GM21528 (cell line): Measurements from ENCODE around the gene MVB12A.
A peak's percentile ranks its signal among the peaks of the same experiment; 100 is the strongest.

Source experiments
- ATAC-seq: cut with Tn5 transposase; IDR thresholded peaks from one replicate; pipeline ENCODE4 v1.9.1; 2021; ENCODE audit warnings: mild to moderate bottlenecking, moderate library complexity; ENCODE audit not compliant: unreplicated experiment, low FRiP score

MVB12A gene

GRCh38 chr19:17404621-17405249 is 15.1 kb upstream of the MVB12A start:
- ATAC-seq: no peak

- ATAC-seq: peak; percentile 74
Measured at GRCh38 chr19:17405250-17406045, 14.4 kb upstream of the MVB12A start, which contains the start of gene BST2. BST2 (minus strand) TSS chr19:17405630; CDS start chr19:17405575, 55 bp downstream.

- ATAC-seq: no peak
Measured at GRCh38 chr19:17406046-17406886, 13.6 kb upstream of the MVB12A start.

DNA sequence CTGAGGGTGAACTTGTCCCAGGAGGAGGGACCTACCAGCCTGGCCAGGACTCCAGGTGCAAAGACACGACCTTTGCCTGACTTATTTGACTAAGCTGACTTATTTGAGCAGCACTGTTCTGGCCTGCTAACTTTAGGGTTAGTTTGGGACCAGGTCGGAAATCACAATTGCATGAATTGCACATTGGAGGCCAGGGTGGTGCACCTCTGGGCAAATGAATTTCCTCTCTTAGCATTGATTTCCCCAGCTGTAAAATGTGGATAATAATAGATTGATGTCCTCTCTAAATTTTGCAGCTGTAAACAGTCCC is 13.0 kb upstream of the MVB12A start:
- ATAC-seq: no peak

DNA sequence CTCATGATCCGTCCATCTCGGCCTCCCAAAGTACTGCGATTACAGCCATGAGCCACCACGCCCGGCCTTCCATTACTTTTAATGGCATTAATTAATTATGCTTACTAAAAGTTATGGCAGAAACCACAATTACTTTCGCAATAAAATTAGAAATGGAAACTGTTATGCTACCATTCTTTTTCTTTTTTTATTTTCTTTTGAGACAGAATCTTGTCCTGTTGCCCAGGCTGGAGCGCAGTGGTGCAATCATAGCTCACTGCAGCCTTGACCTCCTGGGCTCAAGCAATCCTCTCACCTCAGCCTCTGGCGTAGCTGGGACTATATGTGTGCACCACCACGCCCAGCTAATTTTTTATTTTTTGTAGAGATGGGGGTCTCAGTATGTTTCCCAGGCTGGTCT is 9.9 kb upstream of the MVB12A start:
- ATAC-seq: no peak

DNA sequence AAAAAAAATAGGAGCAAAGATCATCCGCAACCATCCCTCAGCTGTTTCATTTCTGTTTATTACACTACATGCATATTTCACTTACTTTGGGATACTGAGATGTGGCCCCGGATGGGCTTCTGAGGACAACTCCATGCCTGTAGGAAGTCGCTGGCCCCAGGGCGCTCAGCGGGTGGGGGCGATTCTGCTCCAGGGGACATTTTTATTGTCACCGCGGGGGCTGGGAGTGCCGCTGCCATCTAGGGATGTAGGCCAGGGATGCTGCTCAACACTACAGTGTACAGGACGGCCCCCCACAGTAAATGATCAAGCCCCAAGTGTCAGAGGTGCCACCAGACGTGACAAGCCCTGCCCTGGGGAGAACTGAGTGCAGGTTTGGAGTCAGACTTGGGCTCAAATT is 8.0 kb upstream of the MVB12A start:
- no peak for ATAC-seq

GRCh38 chr19:17414097-17414496 is 5.8 kb upstream of the MVB12A start:
- no peak for ATAC-seq

- no peak for ATAC-seq
Measured at GRCh38 chr19:17415121-17415520, 4.7 kb upstream of the MVB12A start.

DNA sequence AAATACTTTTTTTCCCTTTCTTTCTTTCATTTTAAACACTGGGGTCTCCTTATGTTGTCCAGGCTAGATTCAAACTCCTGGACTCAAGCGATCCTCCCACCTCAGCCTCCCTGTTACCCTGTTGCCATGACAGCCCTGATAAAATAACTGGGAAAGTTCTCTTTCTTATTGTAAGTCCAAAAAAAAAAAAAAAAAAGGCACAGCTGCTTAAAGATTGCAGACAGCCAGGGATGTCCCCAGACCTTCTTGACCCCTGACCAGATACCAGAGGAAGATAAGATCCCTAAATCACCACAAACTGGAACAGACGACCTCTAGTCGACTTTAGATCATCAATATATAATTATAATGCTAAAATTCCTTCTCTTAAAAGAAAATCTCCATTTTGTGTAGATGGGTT is 1.1 kb upstream of the MVB12A start:
- ATAC-seq: no peak

DNA sequence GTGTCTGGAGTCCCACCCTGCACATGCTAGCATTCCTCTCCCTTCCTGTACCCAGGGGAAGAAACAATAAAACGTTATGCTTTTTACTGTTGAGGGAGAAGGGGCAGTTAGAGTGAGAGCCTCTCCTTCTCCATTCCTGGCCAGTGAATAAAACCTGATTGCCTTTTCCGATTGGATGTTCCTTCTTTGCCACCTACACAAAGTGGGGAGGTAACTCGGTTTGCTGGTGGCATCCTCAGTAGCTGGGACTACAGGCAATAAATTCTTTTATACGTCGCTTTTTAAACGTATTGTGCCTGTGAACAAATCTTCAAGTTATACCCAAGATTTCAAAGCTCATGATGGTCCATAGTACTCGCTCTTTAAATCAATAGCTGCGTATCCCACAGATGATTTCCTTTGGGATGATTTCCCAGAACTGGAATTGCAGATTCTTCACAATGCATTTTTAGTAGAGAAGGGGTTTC is 660 bp upstream of the MVB12A start:
- no peak for ATAC-seq

- peak; percentile 21 for ATAC-seq
Measured at GRCh38 chr19:17420475-17420924, 653 bp downstream of the MVB12A start.

- no peak for ATAC-seq
Measured at GRCh38 chr19:17421942-17422341, 2.1 kb downstream of the MVB12A start.

DNA sequence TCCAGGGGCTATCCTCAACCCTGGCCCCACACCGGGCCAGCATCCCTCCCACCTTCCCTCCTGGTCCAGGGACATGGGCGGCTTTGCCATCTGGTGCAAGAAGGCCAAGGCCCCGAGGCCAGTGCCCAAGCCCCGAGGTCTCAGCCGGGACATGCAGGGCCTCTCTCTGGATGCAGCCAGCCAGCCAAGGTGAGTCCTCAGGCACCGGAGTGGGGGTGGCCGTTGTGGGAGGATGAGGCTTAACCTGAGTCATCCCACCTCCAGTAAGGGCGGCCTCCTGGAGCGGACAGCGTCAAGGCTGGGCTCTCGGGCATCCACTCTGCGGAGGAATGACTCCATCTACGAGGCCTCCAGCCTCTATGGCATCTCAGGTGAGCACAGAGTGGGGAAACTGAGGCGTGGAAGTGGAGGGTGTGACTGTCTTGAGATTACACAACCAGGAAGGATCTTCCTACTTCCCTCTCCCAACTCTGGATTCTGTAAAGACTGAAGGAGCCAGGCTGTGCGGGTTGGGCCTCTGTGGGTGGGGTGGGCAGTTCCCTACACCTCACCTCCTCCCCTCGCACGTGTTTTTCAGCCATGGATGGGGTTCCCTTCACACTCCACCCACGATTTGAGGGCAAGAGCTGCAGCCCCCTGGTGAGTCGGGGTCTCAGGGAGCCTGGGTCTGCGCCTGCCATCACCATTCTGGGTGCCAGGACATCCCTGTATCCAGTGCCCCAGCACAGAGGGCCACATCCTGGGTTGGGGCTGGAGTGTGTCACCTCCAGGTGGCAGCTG is 3.8 kb downstream of the MVB12A start:
- no peak for ATAC-seq

GRCh38 chr19:17424743-17425365 is 5.0 kb downstream of the MVB12A start:
- ATAC-seq: no peak

- ATAC-seq: no peak
Measured at GRCh38 chr19:17429641-17430113, 9.8 kb downstream of the MVB12A start.

DNA sequence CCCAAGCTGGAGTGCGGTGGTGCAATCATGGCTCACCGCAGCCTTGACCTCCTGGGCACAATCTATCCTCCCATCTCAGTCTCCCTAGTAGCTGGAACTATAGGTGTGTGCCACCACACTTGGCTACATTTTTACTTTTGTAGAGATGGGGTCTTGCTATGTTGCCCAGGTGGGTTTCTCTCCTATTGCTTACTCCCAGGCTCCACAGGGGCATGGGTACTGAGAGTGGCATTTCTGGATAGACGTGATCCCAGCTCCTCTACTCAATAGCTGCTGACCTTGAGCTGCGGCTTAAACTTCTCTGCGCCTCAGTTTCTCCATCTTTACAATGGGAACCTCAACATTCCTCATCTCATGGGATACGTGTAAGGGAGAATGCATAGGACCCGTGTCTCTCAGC is 11.6 kb downstream of the MVB12A start:
- ATAC-seq: no peak

GRCh38 chr19:17435218-17435617 is 15.4 kb downstream of the MVB12A start:
- ATAC-seq: no peak

- ATAC-seq: no peak
Measured at GRCh38 chr19:17436094-17436873, 16.4 kb downstream of the MVB12A start.

DNA sequence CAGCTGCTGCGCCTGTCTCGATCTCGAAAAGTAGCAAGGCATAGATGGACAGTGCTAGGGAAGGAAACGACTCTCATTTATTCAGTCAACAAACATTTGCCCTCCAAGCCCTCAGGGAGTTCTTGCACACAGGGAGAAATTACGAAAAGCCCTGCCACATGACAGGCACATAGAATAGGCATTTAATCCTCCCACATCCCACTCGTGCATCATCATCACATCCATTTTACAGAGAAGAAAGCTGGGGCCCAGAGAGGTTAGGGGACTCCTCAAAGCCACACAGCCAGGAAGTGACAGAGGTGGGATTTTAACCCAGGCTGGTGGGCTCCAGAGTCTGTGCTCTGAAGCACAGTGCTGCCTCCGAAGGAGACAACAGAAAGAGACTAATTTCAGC is 17.0 kb downstream of the MVB12A start:
- no peak for ATAC-seq
